Testis (tissue), 3 donors: ENCODE measurements around the gene PLCL2. TPM values are rescaled to one million over a fixed set of nuclear protein-coding genes. Genes with fewer than 3 reads are reported as not detected.

Source experiments
- DNase-seq: peaks from one replicate; pipeline ENCODE4 v3.0.0-alpha.2; 2019
- H3K27ac ChIP-seq, 2 donors: fragments of 200-600 bp; sonication (generic); one replicate each; pipeline ENCODE4 v1.5.1; 2019
- H3K27me3 ChIP-seq: fragments of 200-600 bp; sonication (generic); one replicate; pipeline ENCODE4 v1.5.1; 2019
- H3K36me3 ChIP-seq: fragments of 200-600 bp; sonication (generic); one replicate; pipeline ENCODE4 v1.5.1; 2017; ENCODE audit warnings: low read depth; ENCODE audit errors: missing control alignments
- H3K4me1 ChIP-seq: fragments of 200-600 bp; sonication (generic); one replicate; pipeline ENCODE4 v1.5.1; 2019
- H3K4me3 ChIP-seq, 2 donors: fragments of 200-600 bp; sonication (generic); one replicate each; pipeline ENCODE4 v1.5.1; 2017 to 2019
- H3K9me3 ChIP-seq: fragments of 200-600 bp; sonication (generic); one replicate; pipeline ENCODE4 v1.5.1; 2017
- POLR2A ChIP-seq: fragments of 450-650 bp; IDR thresholded peaks from one replicate; pipeline ENCODE4 v1.6.1; 2017; ENCODE audit warnings: antibody characterized with exemption, mild to moderate bottlenecking, moderate library complexity
- WGBS, 2 donors: methylation state at CpG; one replicate each; pipeline ENCODE4 v1.1.5; 2018; 5-methylcytosine and 5-hydroxymethylcytosine counted together
- intact Hi-C: fragments of 100-400 bp; cut with DNase I; formaldehyde crosslinking; loops from one replicate; pipeline ENCODE4 v1.15.1; 2023; ENCODE audit warnings: low total_unique reads
- polyA plus RNA-seq: library from polyadenylated mRNA; stranded (reverse); fragments of 350-450 nt; fragmentation: Illumina TruSeq; extraction: RNeasy Lipid Tissue Mini Kit (QIAGEN cat#74804); gene quantifications from one replicate; pipeline ENCODE4 v1.2.3, GENCODE V29; 2014; ENCODE audit warnings: low read depth, low replicate concordance; ENCODE audit not compliant: insufficient read depth
- total RNA-seq, 2 donors: library from RNA; depleted of rRNA; stranded (reverse); fragments of >200 nt; gene quantifications; one replicate each; pipeline ENCODE4 v1.2.3, GENCODE V29; 2016
- TF ChIP-seq, protein P1 (sequence below), 3 experiments: fragments of 450-650 bp in 2 of 3; fragments of 200-600 bp in 1 of 3; sonication (generic) in 1 of 3; IDR thresholded peaks; one replicate each; pipeline ENCODE4 v1.5.1; 2016 to 2019; ENCODE audit warnings: antibody characterized with exemption in 3 of 3, mild to moderate bottlenecking in 2 of 3, moderate library complexity in 1 of 3

The PLCL2 gene
- total and polyA plus RNA-seq, 3 donors from 2014 or later, result 10.7 to 23.0 (median 15.0) TPM

DNA sequence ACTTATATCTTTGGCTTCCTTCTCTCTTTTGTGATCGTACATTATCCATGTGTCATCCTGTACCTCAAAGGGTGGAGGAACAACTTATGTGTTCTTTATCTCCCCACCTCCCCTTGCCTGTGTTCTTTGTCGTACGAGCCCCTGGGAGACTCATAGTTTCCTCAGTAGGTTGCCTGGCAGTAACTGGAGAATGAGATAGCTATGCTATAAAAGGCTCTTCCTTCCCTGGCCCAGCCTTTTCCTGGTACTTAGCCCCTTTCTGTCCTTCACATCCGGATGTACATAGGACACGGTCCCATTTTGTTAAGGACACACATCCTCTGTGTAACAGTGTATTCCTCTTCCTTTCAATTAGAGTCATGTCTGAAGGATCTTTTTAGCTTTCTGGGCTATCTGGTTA is 32.1 kb downstream of the PLCL2 start:
- WGBS, 2 donors, result 56 to 57% methylated on average over 5 of the region's 5 CpGs
- no peak overlapping the region for H3K4me3 ChIP-seq
- intact Hi-C loops, result no loop called here

DNA sequence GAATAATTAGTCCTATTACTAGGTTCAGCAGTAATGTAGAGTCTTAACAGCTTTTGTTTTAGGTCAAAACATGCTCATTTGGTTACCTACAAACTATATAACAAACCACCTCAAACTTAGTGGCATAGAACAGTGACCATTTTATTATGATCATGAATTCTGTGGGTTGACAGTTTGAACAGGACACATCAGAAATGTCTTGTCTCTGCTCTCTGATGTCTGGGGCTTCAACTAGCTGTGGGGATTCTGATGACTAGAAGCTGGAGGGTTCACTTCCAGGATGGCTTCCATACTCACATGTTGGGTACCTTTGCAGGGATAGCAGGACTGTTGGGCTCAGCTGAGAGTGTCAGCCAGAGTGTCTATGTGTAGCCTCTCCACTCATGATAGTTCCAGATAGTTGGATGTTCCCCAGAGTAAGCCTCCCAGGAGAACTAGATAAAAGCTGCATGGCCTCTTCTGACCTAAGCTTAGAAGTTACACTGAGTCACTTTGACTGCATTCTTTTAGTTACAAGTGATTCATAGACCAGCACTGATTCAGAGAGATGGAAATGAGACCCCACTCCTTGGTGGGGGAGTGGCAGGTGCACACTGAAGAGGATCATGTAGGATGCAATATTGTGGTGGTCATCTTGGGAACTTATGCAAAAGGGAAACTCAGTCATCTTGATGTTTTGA is 32.6 kb downstream of the PLCL2 start:
- H3K36me3 ChIP-seq, result no peaks in the 10 kb centered on the region
- intact Hi-C loops, result no loop called here
- no peaks in the 10 kb centered on the region for H3K4me1 ChIP-seq
- no peak overlapping the region for H3K4me3 ChIP-seq
- TF ChIP-seq, protein P1, sequence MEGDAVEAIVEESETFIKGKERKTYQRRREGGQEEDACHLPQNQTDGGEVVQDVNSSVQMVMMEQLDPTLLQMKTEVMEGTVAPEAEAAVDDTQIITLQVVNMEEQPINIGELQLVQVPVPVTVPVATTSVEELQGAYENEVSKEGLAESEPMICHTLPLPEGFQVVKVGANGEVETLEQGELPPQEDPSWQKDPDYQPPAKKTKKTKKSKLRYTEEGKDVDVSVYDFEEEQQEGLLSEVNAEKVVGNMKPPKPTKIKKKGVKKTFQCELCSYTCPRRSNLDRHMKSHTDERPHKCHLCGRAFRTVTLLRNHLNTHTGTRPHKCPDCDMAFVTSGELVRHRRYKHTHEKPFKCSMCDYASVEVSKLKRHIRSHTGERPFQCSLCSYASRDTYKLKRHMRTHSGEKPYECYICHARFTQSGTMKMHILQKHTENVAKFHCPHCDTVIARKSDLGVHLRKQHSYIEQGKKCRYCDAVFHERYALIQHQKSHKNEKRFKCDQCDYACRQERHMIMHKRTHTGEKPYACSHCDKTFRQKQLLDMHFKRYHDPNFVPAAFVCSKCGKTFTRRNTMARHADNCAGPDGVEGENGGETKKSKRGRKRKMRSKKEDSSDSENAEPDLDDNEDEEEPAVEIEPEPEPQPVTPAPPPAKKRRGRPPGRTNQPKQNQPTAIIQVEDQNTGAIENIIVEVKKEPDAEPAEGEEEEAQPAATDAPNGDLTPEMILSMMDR (IDR thresholded peaks at IDR 0.05), result no peak
- no peak for TF ChIP-seq POLR2A
- no peaks in the 10 kb centered on the region for H3K27me3 ChIP-seq
- no peak for DNase-seq
- H3K27ac ChIP-seq, result no peak overlapping the region
- no peaks in the 10 kb centered on the region for H3K9me3 ChIP-seq

More for the DNA sequence above, 32.1 kb downstream of the PLCL2 start:
- DNase-seq, result no peak
- Histone ChIP-seq H3K4me1 (no peaks in the 10 kb centered on the region), H3K36me3 (no peaks in the 10 kb centered on the region), H3K9me3 (no peaks in the 10 kb centered on the region), H3K27me3 (no peaks in the 10 kb centered on the region), H3K27ac (no peak overlapping the region)
- TF ChIP-seq POLR2A, result no peak
- TF ChIP-seq, protein P1 (IDR thresholded peaks at IDR 0.05), result no peak

DNA sequence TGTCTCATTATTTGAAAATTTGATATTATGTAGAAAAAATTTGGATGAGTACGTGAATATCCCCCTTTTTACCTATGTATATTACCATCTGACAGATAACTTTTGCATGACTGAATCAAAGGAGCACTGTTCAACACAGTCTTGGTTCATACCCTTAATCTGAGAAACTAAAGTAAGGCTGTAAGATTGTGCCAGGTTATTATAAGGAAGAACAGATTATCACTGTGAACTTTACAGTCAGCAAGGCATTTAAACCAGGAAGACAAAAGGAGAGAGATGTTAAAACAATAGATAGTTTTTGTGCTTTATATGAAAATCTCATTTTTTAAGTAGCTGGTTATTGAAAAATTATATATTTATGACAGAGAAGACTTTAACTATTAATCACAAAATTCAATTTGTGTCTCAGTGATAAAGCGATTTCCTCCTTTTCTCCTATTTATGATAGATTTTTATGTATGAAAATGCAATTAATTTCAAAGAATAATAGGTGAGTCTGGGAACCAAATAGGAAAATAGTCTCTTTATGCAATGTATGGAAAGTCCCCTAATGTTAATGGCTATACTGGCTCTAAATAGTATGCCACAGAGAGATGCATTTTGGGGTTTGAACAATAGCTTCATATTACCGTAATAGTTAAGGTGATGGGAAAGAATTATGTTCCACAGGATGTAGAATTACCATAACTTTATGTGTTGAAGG is 33.4 kb downstream of the PLCL2 start:
- no peak for TF ChIP-seq POLR2A
- TF ChIP-seq, protein P1 (IDR thresholded peaks at IDR 0.05), result no peak
- H3K36me3 ChIP-seq, result no peaks in the 10 kb centered on the region
- intact Hi-C loops, result no loop called here

DNA sequence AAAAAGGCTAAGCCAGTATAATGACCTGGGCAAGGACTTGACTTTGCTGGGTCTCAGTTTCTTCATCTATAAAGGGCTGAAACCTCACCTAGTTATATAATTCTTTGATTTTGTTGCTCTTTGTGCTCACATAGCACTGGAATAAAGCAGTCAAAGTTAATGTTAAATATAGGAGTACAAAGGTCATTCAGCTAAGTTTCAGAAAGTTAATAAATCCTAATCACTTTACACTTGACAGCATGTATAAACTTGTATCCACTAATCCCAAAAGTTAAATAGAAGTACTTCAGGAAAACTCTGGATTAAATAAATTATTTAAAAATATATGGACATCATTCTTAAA is 33.9 kb downstream of the PLCL2 start:
- no peaks in the 10 kb centered on the region for H3K36me3 ChIP-seq
- no peak overlapping the region for H3K4me3 ChIP-seq
- intact Hi-C loops, result no loop called here
- no peaks in the 10 kb centered on the region for H3K27me3 ChIP-seq
- H3K27ac ChIP-seq, result no peak overlapping the region
- no peaks in the 10 kb centered on the region for H3K9me3 ChIP-seq
- no peak for DNase-seq
- no peaks in the 10 kb centered on the region for H3K4me1 ChIP-seq
- no peak for TF ChIP-seq POLR2A
- TF ChIP-seq, protein P1 (IDR thresholded peaks at IDR 0.05), result no peak

More for the DNA sequence above, 33.4 kb downstream of the PLCL2 start:
- Histone ChIP-seq H3K27ac (no peak overlapping the region), H3K4me3 (no peak overlapping the region), H3K27me3 (no peaks in the 10 kb centered on the region), H3K9me3 (no peaks in the 10 kb centered on the region), H3K4me1 (no peaks in the 10 kb centered on the region)
- DNase-seq, result no peak
- 80 to 87% methylated on average over 3 of the region's 3 CpGs for WGBS, 2 donors

DNA sequence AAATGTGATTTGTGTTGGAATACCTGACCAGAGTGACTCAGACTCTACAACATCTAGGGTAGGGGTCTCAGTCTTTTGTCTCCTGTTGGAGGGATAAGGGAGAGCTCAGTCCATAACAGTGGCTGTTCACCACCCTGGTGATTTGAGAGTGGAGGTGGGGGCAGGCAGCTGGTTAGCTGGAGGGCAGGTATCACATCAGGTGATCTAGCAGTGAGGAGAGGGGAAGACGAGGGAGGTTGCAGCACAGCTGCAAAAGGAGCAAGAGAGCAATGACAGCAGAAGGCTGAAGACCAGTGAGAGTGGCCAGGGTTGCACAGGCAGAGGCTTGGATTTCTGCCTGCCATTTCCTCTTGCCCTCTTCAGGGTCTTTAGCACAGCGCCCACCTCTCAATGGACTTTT is 38.4 kb downstream of the PLCL2 start:
- Histone ChIP-seq H3K36me3 (no peaks in the 10 kb centered on the region), H3K27ac (no peak overlapping the region), H3K4me1 (no peaks in the 10 kb centered on the region), H3K27me3 (no peaks in the 10 kb centered on the region), H3K4me3 (no peak overlapping the region), H3K9me3 (no peaks in the 10 kb centered on the region)
- TF ChIP-seq, protein P1 (IDR thresholded peaks at IDR 0.05), result no peak
- TF ChIP-seq POLR2A, result no peak
- WGBS, 2 donors, result 92 to 93% methylated on average over 2 of the region's 2 CpGs
- no peak for DNase-seq
- intact Hi-C loops, result no loop called here
